Activated B cell treated with CpG ODN at 0.5 μM for 24 hours (primary cell): ENCODE results near the gene KNSTRN. TPM values are rescaled to one million over a fixed set of nuclear protein-coding genes. Genes with fewer than 3 reads are reported as not detected.
A peak's percentile ranks its signal among the peaks of the same experiment; 100 is the strongest.

Experiments
- ATAC-seq: fragments of 200-7000 bp; cut with Tn5 transposase; one replicate; pipeline ENCODE4 v1.10.0; 2021; ENCODE audit warnings: low read depth, mild to moderate bottlenecking, moderate library complexity
- CTCF ChIA-PET: fragments of 350-600 bp; sonication (Branson Sonifier 250); formaldehyde crosslinking; loops from one replicate; lab custom pipeline; 2021; ENCODE audit warnings: antibody characterized with exemption; lab: Charles Lee
- POLR2A ChIA-PET: fragments of 350-600 bp; sonication (Branson Sonifier 250); formaldehyde crosslinking; loops from one replicate; lab custom pipeline; 2021; ENCODE audit warnings: antibody characterized with exemption; lab: Charles Lee
- DNase-seq: peaks from one replicate; pipeline ENCODE4 v3.0.0; 2022
- H3K27ac Mint-ChIP-seq: one replicate; pipeline ENCODE4 v1.8.0; 2020; ENCODE audit warnings: mixed read lengths
- H3K27me3 Mint-ChIP-seq: one replicate; pipeline ENCODE4 v1.8.0; 2021; ENCODE audit warnings: mixed read lengths
- H3K36me3 Mint-ChIP-seq: one replicate; pipeline ENCODE4 v1.8.0; 2021; ENCODE audit warnings: low read depth, mixed read lengths
- H3K4me1 Mint-ChIP-seq: one replicate; pipeline ENCODE4 v1.8.0; 2021; ENCODE audit warnings: mixed read lengths
- H3K4me3 Mint-ChIP-seq: one replicate; pipeline ENCODE4 v1.8.0; 2020; ENCODE audit warnings: mild to moderate bottlenecking, mixed read lengths
- H3K9me3 Mint-ChIP-seq: one replicate; pipeline ENCODE4 v1.8.0; 2020; ENCODE audit warnings: mixed read lengths
- intact Hi-C: fragments of 100-400 bp; cut with micrococcal nuclease; formaldehyde crosslinking; loops from one replicate; pipeline ENCODE4 v1.15.1; 2024
- total RNA-seq: library from RNA; stranded (reverse); gene quantifications from 2 replicates; pipeline ENCODE4 v1.2.3, GENCODE V29; 2022
- TF ChIP-seq, protein P1 (sequence below): fragments of 200-600 bp; IDR thresholded peaks from one replicate; pipeline ENCODE4 v1.8.0; 2022; ENCODE audit warnings: antibody characterized with exemption, mild to moderate bottlenecking

The KNSTRN gene
- total RNA-seq, 1 donor from 2014 or later: 11.5 TPM

DNA sequence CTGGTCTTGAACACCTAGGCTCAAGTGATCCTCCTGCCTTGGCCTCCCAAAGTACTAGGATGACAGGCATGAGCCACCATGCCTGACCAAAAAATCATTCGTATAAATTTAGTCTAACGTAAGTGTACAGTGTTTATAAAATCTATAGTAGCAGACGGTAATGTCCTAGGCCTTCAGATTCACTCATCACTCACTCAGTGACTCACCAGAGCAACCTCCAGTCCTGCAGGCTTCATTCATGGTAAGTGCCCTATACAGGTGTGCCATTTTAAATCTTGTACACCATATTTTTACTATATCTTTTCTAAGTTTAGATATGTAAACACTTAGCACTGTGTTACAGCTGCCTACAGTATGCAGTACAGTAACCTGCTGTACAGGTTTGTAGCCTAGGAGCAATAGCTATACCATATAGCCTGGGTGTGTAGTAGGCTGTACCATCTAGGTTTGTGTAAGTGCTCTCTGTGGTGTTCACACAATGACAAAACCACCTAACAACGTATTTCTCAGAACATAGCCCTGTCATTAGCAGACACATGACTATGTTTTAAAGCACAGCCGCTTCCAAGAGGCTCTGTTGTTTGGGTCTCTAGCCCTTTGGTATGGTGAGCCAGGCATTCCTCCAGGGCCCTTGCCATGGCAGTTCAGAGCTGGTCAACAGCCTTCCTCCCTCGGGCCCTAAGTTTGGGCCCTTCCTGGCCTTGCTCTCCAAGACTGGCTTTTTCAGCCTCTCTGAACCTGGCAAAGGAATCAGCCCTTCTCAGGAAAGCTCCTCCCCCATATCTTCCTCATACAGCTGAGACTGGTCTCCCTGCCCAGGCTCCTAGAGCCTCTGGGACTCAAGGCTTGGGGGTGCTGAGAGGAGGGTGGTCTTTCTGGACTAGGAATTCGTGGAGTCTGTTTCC is 39.9 kb upstream of the KNSTRN start:
- no peaks in the 10 kb centered on the region for H3K36me3 Mint-ChIP-seq
- TF ChIP-seq, protein P1, sequence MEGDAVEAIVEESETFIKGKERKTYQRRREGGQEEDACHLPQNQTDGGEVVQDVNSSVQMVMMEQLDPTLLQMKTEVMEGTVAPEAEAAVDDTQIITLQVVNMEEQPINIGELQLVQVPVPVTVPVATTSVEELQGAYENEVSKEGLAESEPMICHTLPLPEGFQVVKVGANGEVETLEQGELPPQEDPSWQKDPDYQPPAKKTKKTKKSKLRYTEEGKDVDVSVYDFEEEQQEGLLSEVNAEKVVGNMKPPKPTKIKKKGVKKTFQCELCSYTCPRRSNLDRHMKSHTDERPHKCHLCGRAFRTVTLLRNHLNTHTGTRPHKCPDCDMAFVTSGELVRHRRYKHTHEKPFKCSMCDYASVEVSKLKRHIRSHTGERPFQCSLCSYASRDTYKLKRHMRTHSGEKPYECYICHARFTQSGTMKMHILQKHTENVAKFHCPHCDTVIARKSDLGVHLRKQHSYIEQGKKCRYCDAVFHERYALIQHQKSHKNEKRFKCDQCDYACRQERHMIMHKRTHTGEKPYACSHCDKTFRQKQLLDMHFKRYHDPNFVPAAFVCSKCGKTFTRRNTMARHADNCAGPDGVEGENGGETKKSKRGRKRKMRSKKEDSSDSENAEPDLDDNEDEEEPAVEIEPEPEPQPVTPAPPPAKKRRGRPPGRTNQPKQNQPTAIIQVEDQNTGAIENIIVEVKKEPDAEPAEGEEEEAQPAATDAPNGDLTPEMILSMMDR: no peak
- no peaks in the 10 kb centered on the region for H3K27me3 Mint-ChIP-seq
- intact Hi-C loops: no loop called here
- no peaks in the 10 kb centered on the region for H3K9me3 Mint-ChIP-seq
- ATAC-seq (no peak), DNase-seq (no peak)
- peaks cover 4% of the 10 kb centered on the region for H3K4me1 Mint-ChIP-seq
- no peak overlapping the region for H3K27ac Mint-ChIP-seq
- ChIA-PET POLR2A (no interaction called here), CTCF (interaction anchor here (0.6 to 13.8 kb wide), 6 partner anchors 29 to 200 kb away, joined by 3 to 310 read pairs (median 4); partner anchors contain the start of genes INAFM2 and PLCB2)
- no peak overlapping the region for H3K4me3 Mint-ChIP-seq

DNA sequence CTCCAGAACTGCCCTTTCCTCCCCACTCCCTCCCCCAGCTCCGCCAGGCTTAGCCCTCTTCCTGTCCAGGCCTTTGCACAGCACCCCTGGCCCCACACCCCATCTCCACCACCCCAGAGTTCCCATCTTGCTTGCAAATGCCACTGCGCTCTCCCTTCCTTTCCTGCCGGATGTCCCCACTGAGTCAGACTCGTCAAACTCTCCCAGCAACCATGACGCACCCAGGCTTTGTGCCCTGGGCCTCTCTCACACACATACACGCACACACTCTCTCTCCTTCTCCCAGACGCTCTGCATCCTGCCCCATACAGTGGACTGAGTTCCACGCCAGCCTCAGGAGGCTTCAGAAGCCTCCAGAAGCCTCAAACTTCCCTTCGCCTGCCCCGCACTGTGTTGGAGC is 39.0 kb upstream of the KNSTRN start:
- Mint-ChIP-seq H3K27me3 (no peaks in the 10 kb centered on the region), H3K9me3 (no peaks in the 10 kb centered on the region), H3K4me1 (no peaks in the 10 kb centered on the region), H3K27ac (no peak overlapping the region), H3K36me3 (no peaks in the 10 kb centered on the region), H3K4me3 (no peak overlapping the region)
- POLR2A ChIA-PET: no interaction called here
- DNase-seq (no peak), ATAC-seq (no peak)
- TF ChIP-seq, protein P1: no peak
- CTCF ChIA-PET: interaction anchor here (0.7 to 13.8 kb wide), 10 partner anchors 29 to 201 kb away, joined by 3 to 310 read pairs (median 4); partner anchors contain the start of genes INAFM2, IVD, PAK6 and PLCB2
- intact Hi-C loops: no loop called here

DNA sequence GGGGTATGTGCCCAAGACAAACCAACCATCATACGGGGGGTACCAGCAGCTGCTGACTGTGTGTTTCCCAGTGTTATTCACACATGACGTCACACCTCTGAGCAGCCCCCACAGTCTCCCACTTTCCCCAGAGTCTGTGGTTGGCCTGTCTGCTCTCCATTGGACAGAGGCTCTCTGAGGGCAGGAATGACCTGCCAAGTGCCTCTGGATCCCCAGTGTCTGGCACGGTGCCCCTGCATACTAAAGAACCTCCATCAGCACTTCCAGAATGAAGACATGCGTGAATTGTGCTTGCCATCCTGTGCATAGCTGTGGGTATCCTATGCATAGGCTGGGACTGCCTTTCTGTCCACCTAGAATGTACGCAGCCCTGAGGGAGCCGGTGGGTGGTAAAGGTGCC is 38.3 kb upstream of the KNSTRN start:
- Mint-ChIP-seq H3K4me3 (no peak overlapping the region), H3K4me1 (no peaks in the 10 kb centered on the region), H3K9me3 (no peaks in the 10 kb centered on the region), H3K36me3 (no peaks in the 10 kb centered on the region), H3K27me3 (no peaks in the 10 kb centered on the region), H3K27ac (no peak overlapping the region)
- CTCF ChIA-PET: interaction anchor here (0.6 to 13.8 kb wide), 19 partner anchors 10 to 127 kb away, joined by 3 to 310 read pairs (median 4); partner anchors contain the start of genes INAFM2, IVD, KNSTRN and PAK6
- no peak for DNase-seq
- POLR2A ChIA-PET: interaction anchor here (1.0 kb wide), 1 partner anchor 31 kb away, joined by 5 read pairs; no protein-coding TSS in a partner anchor
- TF ChIP-seq, protein P1: no peak
- intact Hi-C loops: loop anchor here (1.0 kb wide), 3 partner anchors 24 to 163 kb away; no protein-coding TSS in a partner anchor
- no peak for ATAC-seq

DNA sequence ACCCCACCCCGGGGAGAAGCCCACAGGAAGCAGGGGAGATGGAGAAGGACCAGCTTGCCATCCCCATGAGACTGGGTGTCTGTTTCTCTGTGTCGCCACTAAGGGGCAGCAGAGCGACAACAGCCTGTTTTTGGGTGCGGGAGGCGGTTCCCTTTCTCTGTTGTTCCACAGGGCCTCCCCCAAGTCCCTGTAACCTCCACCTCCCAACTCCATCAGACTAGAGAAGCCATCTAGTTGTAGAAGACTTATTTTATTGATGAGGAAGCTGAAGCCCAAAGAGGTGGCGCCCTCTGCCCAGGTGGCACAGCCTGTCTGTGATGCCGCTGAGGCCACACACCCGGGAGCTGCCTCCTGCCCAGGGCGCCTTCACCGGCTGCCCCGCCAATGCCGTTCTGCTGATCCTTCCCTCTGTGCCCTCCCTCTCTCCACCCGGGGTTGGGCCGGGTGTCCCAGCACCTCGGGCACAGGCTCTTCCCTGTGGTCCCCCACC is 37.8 kb upstream of the KNSTRN start:
- Mint-ChIP-seq H3K36me3 (no peaks in the 10 kb centered on the region), H3K27me3 (no peaks in the 10 kb centered on the region), H3K27ac (no peak overlapping the region), H3K4me3 (no peak overlapping the region), H3K9me3 (no peaks in the 10 kb centered on the region), H3K4me1 (no peaks in the 10 kb centered on the region)
- DNase-seq (peak; percentile 46), ATAC-seq (peak; percentile 95)
- ChIA-PET POLR2A (interaction anchor here (1.0 kb wide), 1 partner anchor 30 kb away, joined by 5 read pairs; no protein-coding TSS in a partner anchor), CTCF (interaction anchor here (0.6 to 13.8 kb wide), 18 partner anchors 11 to 106 kb away, joined by 3 to 310 read pairs (median 4); partner anchors contain the start of genes INAFM2, IVD, KNSTRN and PAK6)
- intact Hi-C loops: loop anchor here (1.0 kb wide), 3 partner anchors 24 to 163 kb away; no protein-coding TSS in a partner anchor
- TF ChIP-seq, protein P1: peak; percentile 16
